ENCODE data around the gene ALPL.

- TF ChIP-seq MYC (IDR thresholded peaks at IDR 0.05; ENCODE audit: borderline replicate concordance, low read length) (no peak), CTCF (IDR thresholded peaks at IDR 0.05) (no peak), POLR2A (IDR thresholded peaks at IDR 0.05; ENCODE audit: low read length) (no peak), CEBPB (IDR thresholded peaks at IDR 0.05) (no peak), RAD21 (conservative IDR thresholded peaks at IDR 0.05 in 1 of 2, IDR thresholded peaks at IDR 0.05 in 1 of 2) (no peak), KDM1A (IDR thresholded peaks at IDR 0.05; ENCODE audit: low read depth) (no peak), RCOR1 (IDR thresholded peaks at IDR 0.05; ENCODE audit: low read depth, low read length) (no peak), ZNF302 (CRISPR knock-in tag; IDR thresholded peaks at IDR 0.05) (no peak), CBX8 (IDR thresholded peaks at IDR 0.05) (no peak), BCL3 (IDR thresholded peaks at IDR 0.05) (no peak), EP300 (IDR thresholded peaks at IDR 0.05) (no peak), RFX5 (IDR thresholded peaks at IDR 0.05) (no peak), POLR2AphosphoS2 (conservative IDR thresholded peaks at IDR 0.05; ENCODE audit: low read length) (no peak)
Observed at GRCh38 chr1:21613072-21613867, 104.0 kb downstream of the ALPL start.

Data from A549 (cell line).